ENCODE data around the gene ZBTB1.

DNA sequence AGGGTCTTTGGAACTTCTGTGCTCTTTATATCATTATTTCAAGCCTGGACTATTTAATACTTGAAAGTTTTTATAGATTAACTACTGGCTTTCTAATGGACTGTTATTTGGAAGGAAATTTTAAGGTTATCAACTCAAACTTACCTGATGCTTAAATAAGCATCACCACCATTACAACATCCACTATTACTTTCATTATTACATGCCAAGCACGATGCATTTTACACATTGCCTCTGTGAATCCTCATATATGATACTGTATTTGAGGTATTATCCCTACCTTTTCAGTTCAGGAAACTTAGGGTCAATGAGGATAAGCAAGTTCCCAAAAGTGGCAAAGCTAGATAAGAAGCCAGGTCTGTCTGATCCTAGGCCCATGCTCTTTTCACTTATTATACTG is 12.4 kb downstream of the ZBTB1 start:
- TF ChIP-seq, protein P1, sequence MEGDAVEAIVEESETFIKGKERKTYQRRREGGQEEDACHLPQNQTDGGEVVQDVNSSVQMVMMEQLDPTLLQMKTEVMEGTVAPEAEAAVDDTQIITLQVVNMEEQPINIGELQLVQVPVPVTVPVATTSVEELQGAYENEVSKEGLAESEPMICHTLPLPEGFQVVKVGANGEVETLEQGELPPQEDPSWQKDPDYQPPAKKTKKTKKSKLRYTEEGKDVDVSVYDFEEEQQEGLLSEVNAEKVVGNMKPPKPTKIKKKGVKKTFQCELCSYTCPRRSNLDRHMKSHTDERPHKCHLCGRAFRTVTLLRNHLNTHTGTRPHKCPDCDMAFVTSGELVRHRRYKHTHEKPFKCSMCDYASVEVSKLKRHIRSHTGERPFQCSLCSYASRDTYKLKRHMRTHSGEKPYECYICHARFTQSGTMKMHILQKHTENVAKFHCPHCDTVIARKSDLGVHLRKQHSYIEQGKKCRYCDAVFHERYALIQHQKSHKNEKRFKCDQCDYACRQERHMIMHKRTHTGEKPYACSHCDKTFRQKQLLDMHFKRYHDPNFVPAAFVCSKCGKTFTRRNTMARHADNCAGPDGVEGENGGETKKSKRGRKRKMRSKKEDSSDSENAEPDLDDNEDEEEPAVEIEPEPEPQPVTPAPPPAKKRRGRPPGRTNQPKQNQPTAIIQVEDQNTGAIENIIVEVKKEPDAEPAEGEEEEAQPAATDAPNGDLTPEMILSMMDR (IDR thresholded peaks at IDR 0.05; ENCODE audit: low read depth, low read length, missing input control): no peak
- TF ChIP-seq, protein P2, sequence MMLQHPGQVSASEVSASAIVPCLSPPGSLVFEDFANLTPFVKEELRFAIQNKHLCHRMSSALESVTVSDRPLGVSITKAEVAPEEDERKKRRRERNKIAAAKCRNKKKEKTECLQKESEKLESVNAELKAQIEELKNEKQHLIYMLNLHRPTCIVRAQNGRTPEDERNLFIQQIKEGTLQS (IDR thresholded peaks at IDR 0.05): no peak
- no peak for TF ChIP-seq GABPA (IDR thresholded peaks at IDR 0.05 in 1 of 2, conservative IDR thresholded peaks at IDR 0.05 in 1 of 2)
- TF ChIP-seq RXRA (IDR thresholded peaks at IDR 0.05): no peak
- TF ChIP-seq, protein P3, sequence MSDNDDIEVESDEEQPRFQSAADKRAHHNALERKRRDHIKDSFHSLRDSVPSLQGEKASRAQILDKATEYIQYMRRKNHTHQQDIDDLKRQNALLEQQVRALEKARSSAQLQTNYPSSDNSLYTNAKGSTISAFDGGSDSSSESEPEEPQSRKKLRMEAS (IDR thresholded peaks at IDR 0.05): no peak
- no peak for TF ChIP-seq YY1 (IDR thresholded peaks at IDR 0.05)
- no peak for TF ChIP-seq SP1 (IDR thresholded peaks at IDR 0.05)
- no peak for TF ChIP-seq RAD21 (IDR thresholded peaks at IDR 0.05)

Measured in liver (tissue), 3 donors.